ENCODE measurements around the gene CTNNA3. TPM values are rescaled to one million over a fixed set of nuclear protein-coding genes. Genes with fewer than 3 reads are reported as not detected.

The CTNNA3 gene
- total and polyA plus RNA-seq, 4 donors = 0.16 to 2.4 (median 1.4) TPM

DNA sequence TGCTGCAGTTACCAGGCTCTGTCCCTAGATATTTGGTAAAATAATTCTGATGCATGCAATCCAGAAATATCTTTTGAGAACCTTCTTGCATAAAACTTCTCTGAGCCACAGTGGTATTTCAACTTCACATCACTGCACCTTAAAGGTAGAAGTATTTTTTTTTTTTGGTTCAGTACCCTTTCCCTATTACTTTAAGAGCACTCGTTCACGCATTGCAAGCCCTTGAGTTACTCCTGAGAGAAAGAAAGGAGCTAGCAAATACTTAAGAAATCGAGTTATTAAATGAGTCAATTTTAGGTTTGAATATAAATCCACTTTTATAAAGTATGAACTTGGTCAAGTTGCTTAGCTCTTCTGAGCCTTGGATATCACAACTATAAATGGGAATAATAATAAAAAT lies 1377.2 kb downstream of the CTNNA3 start:
- Histone ChIP-seq H3K36me3 (ENCODE audit: control insufficient read depth in 4 of 4, insufficient read depth in 3 of 4, low read depth in 1 of 4, low read length in 3 of 4) (no peaks in the 10 kb centered on the region), H3K9me3 (ENCODE audit: control insufficient read depth in 4 of 4, low read length in 3 of 4) (no peaks in the 10 kb centered on the region), H3K27ac (ENCODE audit: low read depth in 1 of 2, low read length in 2 of 2) (no peak overlapping the region), H3K27me3 (ENCODE audit: control insufficient read depth in 4 of 4, insufficient read depth in 4 of 4, low read length in 3 of 4) (no peaks in the 10 kb centered on the region), H3K4me1 (ENCODE audit: control insufficient read depth in 4 of 4, insufficient read depth in 4 of 4, low read length in 3 of 4) (peaks cover 1 to 14% (median 7%) of the 10 kb centered on the region in 4 donors), H3K4me3 (ENCODE audit: low read depth in 1 of 3, low read length in 3 of 3) (no peak overlapping the region), H3K9ac (ENCODE audit: low read depth in 1 of 2, low read length in 2 of 2) (no peak overlapping the region)
- DNase-seq (ENCODE audit: low spot score) = no peak
- WGBS = 93% methylated on average over 3 of the region's 3 CpGs
- TF ChIP-seq NR2F2 (IDR thresholded peaks at IDR 0.05) (no peak), EGR1 (IDR thresholded peaks at IDR 0.05; ENCODE audit: low read depth in 2 of 2) (no peak), HNF4A (conservative IDR thresholded peaks at IDR 0.05) (no peak), RAD21 (IDR thresholded peaks at IDR 0.05) (no peak), FOXA1 (IDR thresholded peaks at IDR 0.05) (no peak), YY1 (IDR thresholded peaks at IDR 0.05) (no peak), HNF4G (IDR thresholded peaks at IDR 0.05) (no peak), RXRA (IDR thresholded peaks at IDR 0.05) (no peak), FOXA2 (IDR thresholded peaks at IDR 0.05) (no peak)
- TF ChIP-seq, protein P1, sequence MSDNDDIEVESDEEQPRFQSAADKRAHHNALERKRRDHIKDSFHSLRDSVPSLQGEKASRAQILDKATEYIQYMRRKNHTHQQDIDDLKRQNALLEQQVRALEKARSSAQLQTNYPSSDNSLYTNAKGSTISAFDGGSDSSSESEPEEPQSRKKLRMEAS (IDR thresholded peaks at IDR 0.05) = no peak
- TF ChIP-seq, protein P2, sequence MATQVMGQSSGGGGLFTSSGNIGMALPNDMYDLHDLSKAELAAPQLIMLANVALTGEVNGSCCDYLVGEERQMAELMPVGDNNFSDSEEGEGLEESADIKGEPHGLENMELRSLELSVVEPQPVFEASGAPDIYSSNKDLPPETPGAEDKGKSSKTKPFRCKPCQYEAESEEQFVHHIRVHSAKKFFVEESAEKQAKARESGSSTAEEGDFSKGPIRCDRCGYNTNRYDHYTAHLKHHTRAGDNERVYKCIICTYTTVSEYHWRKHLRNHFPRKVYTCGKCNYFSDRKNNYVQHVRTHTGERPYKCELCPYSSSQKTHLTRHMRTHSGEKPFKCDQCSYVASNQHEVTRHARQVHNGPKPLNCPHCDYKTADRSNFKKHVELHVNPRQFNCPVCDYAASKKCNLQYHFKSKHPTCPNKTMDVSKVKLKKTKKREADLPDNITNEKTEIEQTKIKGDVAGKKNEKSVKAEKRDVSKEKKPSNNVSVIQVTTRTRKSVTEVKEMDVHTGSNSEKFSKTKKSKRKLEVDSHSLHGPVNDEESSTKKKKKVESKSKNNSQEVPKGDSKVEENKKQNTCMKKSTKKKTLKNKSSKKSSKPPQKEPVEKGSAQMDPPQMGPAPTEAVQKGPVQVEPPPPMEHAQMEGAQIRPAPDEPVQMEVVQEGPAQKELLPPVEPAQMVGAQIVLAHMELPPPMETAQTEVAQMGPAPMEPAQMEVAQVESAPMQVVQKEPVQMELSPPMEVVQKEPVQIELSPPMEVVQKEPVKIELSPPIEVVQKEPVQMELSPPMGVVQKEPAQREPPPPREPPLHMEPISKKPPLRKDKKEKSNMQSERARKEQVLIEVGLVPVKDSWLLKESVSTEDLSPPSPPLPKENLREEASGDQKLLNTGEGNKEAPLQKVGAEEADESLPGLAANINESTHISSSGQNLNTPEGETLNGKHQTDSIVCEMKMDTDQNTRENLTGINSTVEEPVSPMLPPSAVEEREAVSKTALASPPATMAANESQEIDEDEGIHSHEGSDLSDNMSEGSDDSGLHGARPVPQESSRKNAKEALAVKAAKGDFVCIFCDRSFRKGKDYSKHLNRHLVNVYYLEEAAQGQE (IDR thresholded peaks at IDR 0.05) = no peak

DNA sequence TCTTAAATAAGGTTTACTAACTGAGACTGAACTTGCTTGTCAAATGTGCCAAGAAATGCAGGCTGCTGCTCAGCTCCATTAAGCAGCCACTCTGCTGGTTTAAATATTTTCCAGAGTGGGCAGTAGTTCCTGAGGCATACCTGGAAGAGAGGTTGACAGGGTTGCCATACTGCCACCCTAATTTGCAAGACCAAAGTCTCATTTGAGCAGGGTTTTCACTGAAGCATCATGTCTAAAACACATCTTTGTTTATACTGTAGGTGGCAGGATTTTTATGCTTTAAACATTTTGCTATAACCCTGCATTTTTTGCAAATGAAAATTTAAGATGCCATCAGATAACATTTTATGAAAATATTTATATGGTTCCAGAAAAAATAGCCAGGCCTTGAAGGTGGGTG lies 1388.2 kb downstream of the CTNNA3 start:
- no peaks in the 10 kb centered on the region for H3K27me3 ChIP-seq (ENCODE audit: control insufficient read depth in 4 of 4, insufficient read depth in 4 of 4, low read length in 3 of 4)
- no peak overlapping the region for H3K4me3 ChIP-seq (ENCODE audit: low read depth in 1 of 3, low read length in 3 of 3)
- H3K9me3 ChIP-seq (ENCODE audit: control insufficient read depth in 4 of 4, low read length in 3 of 4) = no peaks in the 10 kb centered on the region
- no peak for DNase-seq (ENCODE audit: low spot score)
- H3K27ac ChIP-seq (ENCODE audit: low read depth in 1 of 2, low read length in 2 of 2) = no peak overlapping the region
- peaks cover 0 to 5% (median 0%) of the 10 kb centered on the region in 4 donors for H3K4me1 ChIP-seq (ENCODE audit: control insufficient read depth in 4 of 4, insufficient read depth in 4 of 4, low read length in 3 of 4)
- H3K36me3 ChIP-seq (ENCODE audit: control insufficient read depth in 4 of 4, insufficient read depth in 3 of 4, low read depth in 1 of 4, low read length in 3 of 4) = no peaks in the 10 kb centered on the region
- H3K9ac ChIP-seq (ENCODE audit: low read depth in 1 of 2, low read length in 2 of 2) = no peak overlapping the region
- TF ChIP-seq FOXA1 (IDR thresholded peaks at IDR 0.05) (no peak), TAF1 (conservative IDR thresholded peaks at IDR 0.05) (peak; percentile 41), YY1 (IDR thresholded peaks at IDR 0.05) (peak; percentile 92), HNF4G (IDR thresholded peaks at IDR 0.05) (peak; percentile 65), JUND (IDR thresholded peaks at IDR 0.05) (no peak), SP1 (IDR thresholded peaks at IDR 0.05) (peak; percentile 72), HNF4A (conservative IDR thresholded peaks at IDR 0.05) (peak; percentile 84 to 87), RXRA (IDR thresholded peaks at IDR 0.05) (peak; percentile 56 to 58), GABPA (IDR thresholded peaks at IDR 0.05 in 1 of 2, conservative IDR thresholded peaks at IDR 0.05 in 1 of 2) (no peak), FOXA2 (IDR thresholded peaks at IDR 0.05) (peak; percentile 37), NR2F2 (IDR thresholded peaks at IDR 0.05) (no peak), EGR1 (IDR thresholded peaks at IDR 0.05; ENCODE audit: low read depth in 2 of 2) (peak in 1 of 2 donors; percentile 43), RAD21 (IDR thresholded peaks at IDR 0.05) (peak; percentile 78 to 79)
- TF ChIP-seq, protein P3, sequence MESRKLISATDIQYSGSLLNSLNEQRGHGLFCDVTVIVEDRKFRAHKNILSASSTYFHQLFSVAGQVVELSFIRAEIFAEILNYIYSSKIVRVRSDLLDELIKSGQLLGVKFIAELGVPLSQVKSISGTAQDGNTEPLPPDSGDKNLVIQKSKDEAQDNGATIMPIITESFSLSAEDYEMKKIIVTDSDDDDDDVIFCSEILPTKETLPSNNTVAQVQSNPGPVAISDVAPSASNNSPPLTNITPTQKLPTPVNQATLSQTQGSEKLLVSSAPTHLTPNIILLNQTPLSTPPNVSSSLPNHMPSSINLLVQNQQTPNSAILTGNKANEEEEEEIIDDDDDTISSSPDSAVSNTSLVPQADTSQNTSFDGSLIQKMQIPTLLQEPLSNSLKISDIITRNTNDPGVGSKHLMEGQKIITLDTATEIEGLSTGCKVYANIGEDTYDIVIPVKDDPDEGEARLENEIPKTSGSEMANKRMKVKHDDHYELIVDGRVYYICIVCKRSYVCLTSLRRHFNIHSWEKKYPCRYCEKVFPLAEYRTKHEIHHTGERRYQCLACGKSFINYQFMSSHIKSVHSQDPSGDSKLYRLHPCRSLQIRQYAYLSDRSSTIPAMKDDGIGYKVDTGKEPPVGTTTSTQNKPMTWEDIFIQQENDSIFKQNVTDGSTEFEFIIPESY (IDR thresholded peaks at IDR 0.05) = peak; percentile 45
- TF ChIP-seq, protein P4, sequence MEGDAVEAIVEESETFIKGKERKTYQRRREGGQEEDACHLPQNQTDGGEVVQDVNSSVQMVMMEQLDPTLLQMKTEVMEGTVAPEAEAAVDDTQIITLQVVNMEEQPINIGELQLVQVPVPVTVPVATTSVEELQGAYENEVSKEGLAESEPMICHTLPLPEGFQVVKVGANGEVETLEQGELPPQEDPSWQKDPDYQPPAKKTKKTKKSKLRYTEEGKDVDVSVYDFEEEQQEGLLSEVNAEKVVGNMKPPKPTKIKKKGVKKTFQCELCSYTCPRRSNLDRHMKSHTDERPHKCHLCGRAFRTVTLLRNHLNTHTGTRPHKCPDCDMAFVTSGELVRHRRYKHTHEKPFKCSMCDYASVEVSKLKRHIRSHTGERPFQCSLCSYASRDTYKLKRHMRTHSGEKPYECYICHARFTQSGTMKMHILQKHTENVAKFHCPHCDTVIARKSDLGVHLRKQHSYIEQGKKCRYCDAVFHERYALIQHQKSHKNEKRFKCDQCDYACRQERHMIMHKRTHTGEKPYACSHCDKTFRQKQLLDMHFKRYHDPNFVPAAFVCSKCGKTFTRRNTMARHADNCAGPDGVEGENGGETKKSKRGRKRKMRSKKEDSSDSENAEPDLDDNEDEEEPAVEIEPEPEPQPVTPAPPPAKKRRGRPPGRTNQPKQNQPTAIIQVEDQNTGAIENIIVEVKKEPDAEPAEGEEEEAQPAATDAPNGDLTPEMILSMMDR (IDR thresholded peaks at IDR 0.05; ENCODE audit: low read depth, low read length, missing input control) = peak; percentile 40
- TF ChIP-seq, protein P5, sequence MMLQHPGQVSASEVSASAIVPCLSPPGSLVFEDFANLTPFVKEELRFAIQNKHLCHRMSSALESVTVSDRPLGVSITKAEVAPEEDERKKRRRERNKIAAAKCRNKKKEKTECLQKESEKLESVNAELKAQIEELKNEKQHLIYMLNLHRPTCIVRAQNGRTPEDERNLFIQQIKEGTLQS (IDR thresholded peaks at IDR 0.05) = no peak
- TF ChIP-seq, protein P1 (IDR thresholded peaks at IDR 0.05) = peak; percentile 38
- TF ChIP-seq, protein P2 (IDR thresholded peaks at IDR 0.05) = no peak
